ENCODE measurements around the gene FUBP3.

FUBP3 gene, protein sequence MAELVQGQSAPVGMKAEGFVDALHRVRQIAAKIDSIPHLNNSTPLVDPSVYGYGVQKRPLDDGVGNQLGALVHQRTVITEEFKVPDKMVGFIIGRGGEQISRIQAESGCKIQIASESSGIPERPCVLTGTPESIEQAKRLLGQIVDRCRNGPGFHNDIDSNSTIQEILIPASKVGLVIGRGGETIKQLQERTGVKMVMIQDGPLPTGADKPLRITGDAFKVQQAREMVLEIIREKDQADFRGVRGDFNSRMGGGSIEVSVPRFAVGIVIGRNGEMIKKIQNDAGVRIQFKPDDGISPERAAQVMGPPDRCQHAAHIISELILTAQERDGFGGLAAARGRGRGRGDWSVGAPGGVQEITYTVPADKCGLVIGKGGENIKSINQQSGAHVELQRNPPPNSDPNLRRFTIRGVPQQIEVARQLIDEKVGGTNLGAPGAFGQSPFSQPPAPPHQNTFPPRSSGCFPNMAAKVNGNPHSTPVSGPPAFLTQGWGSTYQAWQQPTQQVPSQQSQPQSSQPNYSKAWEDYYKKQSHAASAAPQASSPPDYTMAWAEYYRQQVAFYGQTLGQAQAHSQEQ

DNA sequence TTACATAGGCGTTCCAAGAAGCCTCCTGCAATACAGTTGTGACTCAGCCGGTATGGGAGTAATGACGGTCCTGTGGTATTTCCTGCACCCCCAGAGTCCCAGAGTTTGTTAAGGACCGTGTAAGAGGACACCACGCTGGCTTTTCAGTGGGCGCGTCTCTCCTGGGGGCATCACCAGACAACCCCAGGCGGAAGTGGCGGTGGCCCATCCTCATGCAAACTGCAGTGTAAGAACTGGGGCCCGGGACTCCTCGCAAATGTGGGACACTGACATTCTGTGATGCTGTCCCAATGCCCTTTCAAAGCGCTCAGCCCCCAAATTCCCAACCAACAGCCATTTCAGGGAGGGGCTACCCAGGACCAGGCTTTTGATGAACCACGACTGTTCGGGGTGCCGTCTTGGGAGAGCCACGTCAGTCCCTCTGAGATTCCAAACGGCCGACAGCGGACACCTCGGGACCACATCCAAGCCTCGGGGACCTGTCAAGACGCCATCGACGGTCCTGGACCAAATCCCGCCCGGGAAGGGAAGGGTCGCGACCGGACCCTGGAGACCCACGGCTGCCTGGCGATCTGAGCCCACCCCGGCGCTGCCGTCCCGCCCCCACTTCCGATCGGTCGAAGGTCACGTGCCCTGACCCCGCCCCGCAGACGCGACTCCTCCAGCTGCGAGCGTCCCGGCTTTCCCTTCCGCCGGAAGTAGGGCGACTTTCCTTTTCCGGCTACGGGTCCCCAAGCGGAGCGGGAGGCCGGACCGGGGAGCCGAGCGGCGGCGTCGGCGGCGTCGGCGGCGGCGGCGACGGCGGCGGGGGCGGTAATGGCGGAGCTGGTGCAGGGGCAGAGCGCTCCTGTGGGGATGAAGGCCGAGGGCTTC is at the start of gene FUBP3:
Gene FUBP3, plus strand, starts transcription at position 713 of the 873 bp plus-strand sequence. Its CDS starts 104 bp downstream, at position 817.
- peak; percentile 91 for DNase-seq (ENCODE audit: low read depth)

DNA sequence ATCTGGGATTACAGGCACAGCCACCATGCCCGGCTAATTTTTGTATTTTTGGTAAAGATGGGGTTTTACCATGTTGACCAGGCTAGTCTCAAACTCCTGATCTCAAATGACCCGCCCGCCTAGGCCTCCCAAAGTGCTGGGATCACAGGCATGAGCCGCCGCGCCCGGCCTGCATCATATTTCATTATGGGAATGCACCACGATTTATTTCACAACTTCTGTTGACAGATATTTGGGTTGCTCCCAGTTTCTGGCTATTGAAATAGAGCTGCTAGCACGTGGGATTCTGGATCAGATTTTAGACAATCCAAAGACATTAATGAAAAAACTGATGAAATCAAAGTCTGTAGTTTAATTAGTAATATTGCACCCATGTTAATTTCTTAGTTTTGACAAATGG is 48.4 kb upstream of the FUBP3 start:
- no peak for DNase-seq (ENCODE audit: low read depth)

DNA sequence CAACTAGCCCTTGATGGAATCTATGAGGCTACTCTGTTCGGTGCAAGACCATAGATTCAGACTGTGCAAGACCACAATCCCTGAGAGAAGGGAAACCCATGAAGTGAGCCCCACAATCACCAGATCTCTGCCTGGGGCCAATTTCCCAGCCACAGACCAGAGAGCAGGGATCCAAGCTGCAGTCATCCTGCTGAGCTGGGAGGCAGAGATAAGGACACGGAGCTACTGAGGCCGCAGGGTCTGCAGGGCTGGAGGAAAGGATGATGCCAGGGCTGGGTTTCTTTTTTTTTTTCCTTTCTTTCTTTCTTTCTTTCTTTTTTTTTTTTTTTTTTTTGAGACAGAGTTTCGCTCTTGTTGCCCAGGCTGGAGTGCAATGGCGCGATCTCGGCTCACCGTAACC is 47.7 kb upstream of the FUBP3 start:
- no peak for DNase-seq (ENCODE audit: low read depth)

DNA sequence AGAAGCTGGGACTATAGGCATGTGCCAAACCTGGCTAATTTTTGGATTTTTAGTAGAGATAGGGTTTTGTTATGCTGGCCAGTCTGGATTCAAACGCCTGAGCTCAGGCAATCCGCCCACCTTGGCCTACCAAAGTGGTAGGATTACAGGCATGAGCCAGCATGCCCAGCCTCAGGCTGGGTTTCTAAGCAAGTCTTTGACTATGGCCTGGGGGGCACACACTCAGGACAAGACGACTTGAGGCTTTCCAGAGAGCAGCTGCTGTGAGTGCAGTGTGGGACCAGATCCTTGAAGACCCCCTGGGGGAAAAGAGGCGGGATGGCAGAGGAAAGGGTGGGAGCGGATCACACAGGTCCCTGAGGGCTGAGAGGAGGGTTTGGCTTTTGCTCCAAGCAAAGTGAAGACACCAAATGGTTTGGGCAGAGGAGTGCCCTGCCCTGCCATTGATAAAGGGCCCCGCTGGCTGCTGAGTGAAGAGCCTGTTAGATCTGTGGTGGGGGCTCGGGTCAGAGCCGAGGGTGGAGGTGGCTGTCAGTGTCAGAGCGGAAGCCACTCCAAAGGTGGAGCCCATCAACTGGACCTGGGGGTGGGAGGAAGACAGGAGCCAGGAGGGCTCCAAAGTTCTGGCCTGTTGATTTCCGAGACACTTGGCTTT is 46.8 kb upstream of the FUBP3 start:
- DNase-seq (ENCODE audit: low read depth) = no peak

DNA sequence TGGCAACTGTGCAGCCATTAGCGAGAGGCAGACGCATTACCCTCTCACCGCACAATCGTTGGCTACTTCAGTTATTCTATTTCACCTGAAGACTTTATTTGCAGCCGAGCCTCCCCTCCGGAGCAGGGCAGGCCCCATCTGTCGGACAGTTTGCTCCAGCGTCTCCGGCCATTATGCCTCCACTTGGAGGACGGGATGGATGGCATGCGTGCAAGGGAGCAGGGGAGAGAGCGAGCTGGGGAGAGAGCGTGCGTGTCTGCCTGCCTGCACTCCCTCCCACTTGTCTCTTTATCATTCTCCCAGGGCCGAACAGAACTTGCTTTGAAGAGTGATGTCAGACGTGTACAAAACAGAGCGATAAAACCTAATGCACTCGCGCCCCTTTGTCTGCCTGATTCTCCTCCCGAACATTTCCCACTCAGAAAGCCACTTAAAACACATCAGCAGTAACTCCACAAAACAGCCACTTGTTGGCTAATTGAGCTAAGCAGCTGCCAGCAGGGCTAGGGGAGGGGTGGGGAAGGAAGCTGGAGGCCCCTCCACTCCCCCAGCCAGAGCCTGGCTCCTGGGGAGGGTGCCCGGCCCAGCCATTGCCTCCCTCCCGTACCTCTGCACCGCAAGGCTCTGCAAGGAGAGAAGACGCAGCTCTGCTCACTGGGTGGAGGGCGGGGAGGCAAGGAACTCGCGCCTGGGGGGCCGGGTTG is 43.4 kb upstream of the FUBP3 start:
- no peak for DNase-seq (ENCODE audit: low read depth)

DNA sequence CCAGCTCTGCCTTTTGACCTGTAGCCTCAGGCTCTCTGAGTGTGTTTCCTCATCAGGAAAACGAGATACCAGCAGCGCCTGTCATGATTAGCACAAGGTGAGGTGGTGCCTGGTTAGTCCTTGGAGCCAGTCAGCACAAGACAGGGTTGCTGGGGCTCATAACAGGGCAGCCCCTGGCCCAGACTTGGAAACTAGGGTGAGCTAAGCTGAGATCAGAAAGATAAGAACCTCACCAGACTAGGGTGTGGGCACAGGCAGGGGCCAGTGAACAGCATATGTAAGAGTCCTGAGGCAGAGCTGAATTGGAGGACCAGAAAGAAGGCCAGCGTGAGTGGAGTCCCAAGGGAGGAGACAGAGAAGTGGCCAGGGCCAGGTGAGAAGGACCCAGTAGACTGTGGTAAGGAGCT is 42.7 kb upstream of the FUBP3 start:
- no peak for DNase-seq (ENCODE audit: low read depth)

DNA sequence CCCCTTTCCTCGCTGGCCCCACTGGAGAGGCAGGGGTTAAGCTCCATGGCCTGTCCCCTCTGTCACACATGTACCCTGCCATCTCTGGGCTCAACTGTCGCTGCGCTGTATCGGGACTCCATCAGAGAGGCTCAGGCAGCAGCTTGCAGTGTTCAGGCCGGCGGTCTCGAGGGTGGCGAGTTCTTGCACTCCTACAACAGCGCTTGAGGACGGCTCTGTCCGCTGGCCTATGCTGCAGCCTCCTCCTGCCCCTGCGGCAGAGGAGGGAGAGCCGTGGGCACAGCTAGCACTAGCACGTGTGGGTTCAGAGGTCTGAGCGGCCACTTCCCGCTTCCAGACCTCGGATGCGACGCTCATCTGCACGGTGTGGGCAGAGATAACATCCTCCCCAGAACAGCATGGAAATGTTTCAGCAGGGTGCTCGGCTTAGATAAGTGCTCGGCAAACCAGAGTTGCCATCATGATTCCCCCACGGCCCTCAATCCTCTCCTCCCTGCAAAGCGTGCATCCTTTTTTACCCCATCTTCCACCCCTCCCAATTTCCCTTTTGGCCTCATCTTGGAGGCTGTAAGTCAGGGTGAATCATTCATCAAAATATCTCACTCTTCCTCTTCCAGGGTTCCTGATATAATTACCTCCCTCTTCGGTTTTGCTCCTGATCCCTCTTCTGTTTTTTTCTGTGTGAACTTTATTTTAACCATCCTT is 41.9 kb upstream of the FUBP3 start:
- DNase-seq (ENCODE audit: low read depth) = no peak

DNA sequence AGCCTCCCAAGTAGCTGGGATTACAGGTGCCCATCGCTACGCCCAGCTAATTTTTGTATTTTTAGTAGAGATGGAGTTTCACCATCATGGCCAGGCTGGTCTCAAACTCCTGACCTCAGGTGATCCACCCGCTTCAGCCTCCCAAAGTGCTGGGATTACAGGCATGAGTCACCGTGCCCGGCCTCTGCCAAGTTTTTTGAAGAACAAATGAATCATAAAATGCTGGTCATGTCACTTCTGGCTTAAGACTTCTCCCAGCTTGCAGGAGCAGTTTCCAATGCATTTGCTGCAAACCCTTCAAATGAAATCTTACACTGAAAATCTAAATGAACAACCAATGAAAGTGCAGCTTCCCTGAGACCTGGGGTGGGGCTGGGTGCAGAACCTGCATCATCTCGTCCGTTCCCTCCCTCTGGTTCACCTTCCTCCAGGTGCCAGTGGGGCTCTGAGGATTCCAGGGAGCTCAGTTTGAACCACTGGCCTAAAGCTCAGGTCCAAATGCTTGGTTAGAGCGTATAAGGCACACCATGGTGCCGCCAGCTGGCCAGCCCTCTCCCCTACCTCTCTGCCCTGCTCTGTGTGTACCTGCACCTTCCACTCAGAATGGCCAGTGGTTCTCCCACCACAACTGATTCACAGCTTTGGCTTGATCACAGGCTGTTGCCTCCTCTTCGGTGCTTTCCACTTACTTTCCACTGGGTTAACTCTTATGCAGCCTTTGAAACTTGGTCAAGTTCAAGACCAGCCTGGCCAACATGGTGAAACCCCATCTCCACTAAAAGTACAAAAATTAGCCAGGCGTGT is 39.8 kb upstream of the FUBP3 start:
- DNase-seq (ENCODE audit: low read depth) = no peak

DNA sequence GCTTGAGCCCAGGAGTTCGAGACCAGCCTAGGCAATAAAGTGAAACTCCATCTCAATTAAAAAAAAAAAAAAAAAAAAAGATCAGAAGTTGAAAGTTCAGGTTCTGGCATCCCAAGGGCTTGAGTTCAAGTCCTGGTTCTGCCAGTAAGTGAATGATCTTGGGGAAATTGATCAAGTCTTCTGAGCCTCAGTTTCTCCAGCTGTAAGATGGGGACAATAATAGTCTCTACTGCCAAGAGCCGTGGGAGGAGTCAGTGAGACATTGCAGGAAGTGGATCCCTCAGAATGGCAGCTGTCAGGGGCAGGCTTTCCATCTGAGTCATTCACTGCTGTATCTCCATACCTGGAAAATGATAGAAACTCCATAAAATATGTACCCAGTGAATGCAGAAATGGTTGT is 37.8 kb upstream of the FUBP3 start:
- no peak for DNase-seq (ENCODE audit: low read depth)

DNA sequence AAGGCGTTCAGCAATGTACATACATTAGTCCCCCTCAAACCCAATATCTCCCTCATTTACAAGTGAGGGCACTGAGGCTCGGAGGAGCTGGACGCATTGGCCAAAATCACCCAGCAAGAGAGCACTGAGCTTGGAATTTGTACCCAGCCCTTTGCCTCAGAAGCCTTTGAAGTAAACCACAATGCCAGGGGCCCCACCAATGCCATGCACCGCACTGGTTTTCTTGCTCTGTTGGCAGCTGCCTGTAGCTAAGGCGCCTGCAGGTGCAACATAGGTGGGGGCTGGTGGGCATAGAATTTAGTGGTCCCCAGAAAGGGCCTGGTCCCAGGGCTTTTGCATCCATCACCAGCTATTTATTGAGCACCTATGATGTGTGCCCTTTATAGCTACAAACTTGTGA is 37.3 kb upstream of the FUBP3 start:
- no peak for DNase-seq (ENCODE audit: low read depth)

DNA sequence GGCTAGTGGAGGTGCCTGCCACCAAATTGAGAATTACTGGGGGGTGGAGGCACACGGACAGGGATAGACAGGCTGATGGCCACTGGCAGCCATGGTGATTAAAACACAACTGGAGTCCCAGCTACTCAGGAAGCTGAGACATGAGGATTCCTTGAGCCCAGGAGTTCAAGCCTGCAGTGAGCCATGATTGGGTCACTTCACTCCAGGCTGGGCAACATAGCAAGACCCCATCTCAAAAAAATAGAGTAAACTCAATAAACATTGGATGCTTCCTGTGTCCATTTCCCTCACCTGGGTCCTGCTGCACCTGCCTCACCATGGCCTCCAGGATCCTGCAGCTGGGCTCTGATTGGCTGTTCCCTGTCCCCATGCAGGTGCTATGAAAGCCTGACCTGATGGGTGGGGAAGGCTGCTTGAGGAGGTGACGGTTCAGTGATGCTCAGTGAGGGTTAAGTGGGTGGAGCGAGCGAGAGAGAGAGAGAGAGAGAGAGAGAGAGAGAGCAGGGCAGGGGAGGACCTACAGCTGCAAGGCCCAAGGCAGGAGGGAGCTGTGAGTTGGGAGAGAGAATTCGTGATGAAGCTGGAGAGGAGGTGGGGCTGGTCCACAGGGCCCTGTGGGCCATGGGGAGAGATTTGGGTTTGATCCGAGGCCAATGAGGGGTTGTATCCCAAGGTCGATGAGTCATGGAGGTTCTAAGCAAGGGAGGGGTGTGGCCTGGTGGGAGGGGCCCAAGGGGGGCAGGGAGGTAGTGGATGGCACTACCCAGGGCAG is 36.7 kb upstream of the FUBP3 start:
- no peak for DNase-seq (ENCODE audit: low read depth)

DNA sequence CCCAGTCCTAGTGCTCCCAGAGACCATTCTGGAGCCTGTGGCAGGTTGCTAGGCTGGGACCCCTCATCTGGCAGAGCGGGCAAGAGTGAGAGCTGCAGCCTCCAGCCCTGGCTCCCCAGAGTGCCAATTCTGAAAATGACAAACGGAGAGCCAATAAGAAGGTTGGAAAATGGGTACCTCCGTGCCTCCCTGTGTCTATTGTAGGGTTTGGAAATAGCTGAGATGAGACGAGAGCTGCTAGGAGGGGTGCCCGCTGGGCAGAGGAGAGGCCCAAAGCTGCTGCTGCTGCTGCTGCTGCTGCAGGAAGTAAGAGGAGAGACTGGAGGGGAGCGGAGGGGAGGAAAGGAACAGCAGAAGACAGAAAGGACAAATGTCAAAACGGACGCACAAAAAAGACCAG is 36.0 kb upstream of the FUBP3 start:
- DNase-seq (ENCODE audit: low read depth) = no peak

DNA sequence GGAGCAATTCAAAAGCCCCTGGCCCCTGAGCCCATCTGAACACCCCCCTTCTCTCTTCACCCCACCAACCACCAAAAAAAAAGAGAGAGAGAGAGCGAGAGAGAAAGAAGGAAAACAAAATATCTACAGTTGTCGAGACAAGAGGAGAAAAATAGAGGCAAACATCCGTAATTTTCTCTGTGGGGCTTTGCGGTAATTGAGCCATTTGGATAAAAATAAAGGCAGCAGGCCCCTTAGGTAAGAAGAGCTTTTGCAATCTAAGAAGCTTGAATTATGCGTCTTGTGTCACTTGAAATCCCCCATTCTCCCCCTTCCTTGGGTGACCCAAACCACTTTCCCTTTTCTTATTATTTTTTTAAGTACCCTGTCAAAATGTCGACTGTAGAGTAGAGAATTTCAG is 35.5 kb upstream of the FUBP3 start:
- DNase-seq (ENCODE audit: low read depth) = no peak

DNA sequence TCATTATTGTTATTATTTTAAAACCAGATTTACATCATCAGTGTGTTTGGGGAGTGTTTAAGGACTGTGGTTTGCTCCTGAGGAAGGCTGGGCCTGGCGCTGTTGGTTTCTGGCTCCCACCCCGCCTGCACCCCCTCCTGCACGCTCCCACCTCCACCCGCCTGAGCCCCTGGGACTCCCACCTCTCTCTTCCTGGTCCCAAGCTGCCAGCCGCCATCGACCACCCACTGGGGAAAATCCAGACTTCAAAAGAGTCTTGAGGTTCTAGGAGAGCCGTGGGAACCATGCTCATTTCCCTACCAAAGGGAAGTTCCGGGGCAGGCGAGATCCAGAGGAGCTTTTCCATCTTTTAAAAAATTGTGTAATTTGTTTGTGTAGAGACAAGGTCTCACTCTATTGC is 35.0 kb upstream of the FUBP3 start:
- DNase-seq (ENCODE audit: low read depth) = no peak

DNA sequence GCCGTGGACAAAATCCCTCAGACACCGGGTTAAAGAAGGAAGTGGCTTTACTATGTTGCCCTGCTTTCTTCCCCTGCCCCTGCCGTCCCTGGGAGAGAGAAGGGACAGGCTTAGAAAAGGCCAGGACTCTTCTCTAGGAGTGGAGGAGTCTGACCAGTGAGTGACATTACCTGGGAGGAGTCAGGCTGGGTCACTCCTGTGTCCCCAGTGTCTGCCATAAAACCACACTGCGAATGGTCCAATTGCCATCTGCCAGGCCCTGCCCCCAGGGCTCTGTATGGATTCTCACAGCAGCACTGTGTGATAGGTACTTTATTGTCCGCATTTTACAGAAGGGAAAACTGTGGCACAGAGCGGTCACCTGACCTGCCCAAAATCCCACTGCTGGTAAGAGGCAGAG is 31.3 kb upstream of the FUBP3 start:
- no peak for DNase-seq (ENCODE audit: low read depth)

DNA sequence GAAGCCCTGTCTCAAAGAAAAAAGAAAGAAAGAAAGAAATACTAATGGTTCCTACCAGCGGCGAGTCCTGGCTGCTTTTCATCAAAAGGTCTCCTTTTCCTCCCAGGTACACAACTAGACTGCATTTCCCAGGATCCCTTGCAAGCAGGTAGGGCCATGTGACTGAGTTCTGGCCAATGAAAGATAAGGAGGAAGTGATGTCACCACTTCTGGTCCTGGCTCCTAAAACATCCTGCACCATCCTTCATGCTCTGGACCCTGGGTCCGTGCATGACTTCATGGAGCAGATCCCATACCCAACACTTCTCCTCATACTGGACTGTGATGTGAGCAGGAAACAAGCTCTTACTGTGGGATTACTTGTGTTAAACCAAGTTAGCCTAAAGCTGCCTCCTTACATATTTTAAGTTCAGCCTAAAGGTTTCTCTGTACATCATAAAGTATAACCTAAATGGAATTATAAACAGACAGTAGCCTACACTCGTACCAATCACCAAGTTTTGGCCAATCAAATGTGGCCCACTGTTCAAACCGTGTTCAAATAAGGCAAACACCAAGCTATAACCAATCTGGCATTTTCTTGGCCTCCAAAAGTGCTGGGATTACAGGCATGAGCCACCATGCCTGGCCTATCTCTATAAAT is 30.2 kb upstream of the FUBP3 start:
- no peak for DNase-seq (ENCODE audit: low read depth)

DNA sequence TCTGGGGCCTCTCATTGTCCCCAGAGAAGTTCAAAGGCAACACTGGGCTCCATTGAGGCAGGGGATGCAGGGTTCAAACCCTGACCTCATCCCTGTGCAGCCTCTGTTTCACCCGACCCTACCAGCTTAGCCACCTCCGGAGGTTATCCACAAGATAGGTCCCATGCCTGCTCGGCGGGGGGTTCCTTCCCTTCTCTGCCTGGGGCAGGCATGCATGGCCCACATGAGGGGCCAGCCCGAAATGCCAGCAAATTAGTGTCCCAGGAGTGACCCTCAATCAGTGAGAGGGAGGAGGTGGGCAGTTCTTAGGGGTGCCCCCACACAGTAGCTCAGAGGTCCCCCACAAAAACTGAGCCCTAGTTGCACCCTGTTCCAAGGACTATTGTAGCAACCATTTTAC is 24.8 kb upstream of the FUBP3 start:
- no peak for DNase-seq (ENCODE audit: low read depth)

DNA sequence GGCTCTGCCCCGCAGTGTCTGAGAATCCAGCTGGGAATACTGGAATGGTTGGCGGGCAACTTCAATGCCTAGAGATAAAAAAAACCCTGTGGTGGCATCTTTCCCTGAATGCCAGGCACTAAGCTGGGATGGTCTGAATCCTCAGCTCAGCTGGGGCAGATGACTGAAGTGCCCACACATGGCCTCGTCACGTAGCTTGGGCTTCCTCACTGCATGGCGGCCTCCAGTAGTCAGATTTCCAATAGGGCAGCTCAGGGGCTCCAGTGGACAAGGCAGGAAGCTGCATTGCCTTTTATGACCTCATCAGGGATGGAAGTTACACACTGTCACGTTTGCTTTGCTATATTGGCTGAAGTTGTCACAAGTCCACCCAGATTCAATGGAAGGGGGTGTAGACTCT is 24.3 kb upstream of the FUBP3 start:
- DNase-seq (ENCODE audit: low read depth) = no peak

DNA sequence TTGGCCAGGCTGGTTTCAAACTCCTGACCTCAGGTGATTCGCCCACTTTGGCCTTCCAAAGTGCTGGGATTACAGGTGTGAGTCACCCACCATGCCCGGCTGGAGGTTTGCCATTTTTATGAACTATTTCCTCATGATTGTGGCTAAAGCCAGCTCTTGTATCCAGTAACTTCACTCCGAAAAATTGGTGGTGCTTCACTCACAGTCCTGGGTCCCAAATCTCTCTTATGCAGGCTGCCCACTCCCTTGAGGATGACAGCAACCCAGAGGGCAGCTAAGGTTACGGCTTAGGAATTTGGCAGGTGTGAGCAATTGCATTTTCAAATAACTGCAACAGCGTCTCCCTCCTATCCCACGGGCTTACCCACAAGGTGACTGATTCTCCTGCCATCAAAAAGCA is 23.4 kb upstream of the FUBP3 start:
- no peak for DNase-seq (ENCODE audit: low read depth)
